ENCODE data around the gene FAM151B.
"Not testable (repeated sequence)": the region's sequence is repeated elsewhere in the genome, so short reads cannot be mapped to it uniquely, and the experiment has no call there.

The FAM151B gene

GRCh38 chr5:80487829-80488721 lies at the start of gene FAM151B:
TSS of gene FAM151B (plus strand) at chr5:80488100. CDS start at chr5:80488124, 24 bp downstream.
- DNase-seq (ENCODE audit: low read depth): peak; percentile 72

GRCh38 chr5:80438739-80439138 lies 49.2 kb upstream of the FAM151B start:
- no peak for DNase-seq (ENCODE audit: low read depth)

- no peak for DNase-seq (ENCODE audit: low read depth)
Observed at GRCh38 chr5:80439213-80439612, 48.7 kb upstream of the FAM151B start.

- no peak for DNase-seq (ENCODE audit: low read depth)
Observed at GRCh38 chr5:80442742-80443141, 45.2 kb upstream of the FAM151B start.

- DNase-seq (ENCODE audit: low read depth): no peak
Observed at GRCh38 chr5:80453366-80453765, 34.5 kb upstream of the FAM151B start.

- no peak for DNase-seq (ENCODE audit: low read depth)
Observed at GRCh38 chr5:80463269-80463668, 24.6 kb upstream of the FAM151B start.

- no peak for DNase-seq (ENCODE audit: low read depth)
Observed at GRCh38 chr5:80466669-80467485, 21.0 kb upstream of the FAM151B start.

- DNase-seq (ENCODE audit: low read depth): no peak
Observed at GRCh38 chr5:80468131-80468530, 19.8 kb upstream of the FAM151B start.

- DNase-seq (ENCODE audit: low read depth): not testable (repeated sequence)
Observed at GRCh38 chr5:80470631-80471030, 17.3 kb upstream of the FAM151B start.

GRCh38 chr5:80474929-80475328 lies 13.0 kb upstream of the FAM151B start:
- DNase-seq (ENCODE audit: low read depth): no peak

GRCh38 chr5:80479713-80480112 lies 8.2 kb upstream of the FAM151B start:
- no peak for DNase-seq (ENCODE audit: low read depth)

GRCh38 chr5:80480354-80480753 lies 7.5 kb upstream of the FAM151B start:
- DNase-seq (ENCODE audit: low read depth): no peak

GRCh38 chr5:80481019-80481893 lies 6.6 kb upstream of the FAM151B start:
- DNase-seq (ENCODE audit: low read depth): peak; percentile 30

GRCh38 chr5:80482578-80482977 lies 5.3 kb upstream of the FAM151B start:
- DNase-seq (ENCODE audit: low read depth): no peak

GRCh38 chr5:80483636-80484232 lies 4.2 kb upstream of the FAM151B start:
- no peak for DNase-seq (ENCODE audit: low read depth)

GRCh38 chr5:80487444-80487828 lies 464 bp upstream of the FAM151B start:
- no peak for DNase-seq (ENCODE audit: low read depth)

- DNase-seq (ENCODE audit: low read depth): no peak
Observed at GRCh38 chr5:80491296-80491695, 3.4 kb downstream of the FAM151B start.

GRCh38 chr5:80492741-80493140 lies 4.8 kb downstream of the FAM151B start:
- DNase-seq (ENCODE audit: low read depth): no peak

- DNase-seq (ENCODE audit: low read depth): not testable (repeated sequence)
Observed at GRCh38 chr5:80493443-80493842, 5.5 kb downstream of the FAM151B start.

GRCh38 chr5:80495891-80496290 lies 8.0 kb downstream of the FAM151B start:
- DNase-seq (ENCODE audit: low read depth): no peak

GRCh38 chr5:80502800-80503199 lies 14.9 kb downstream of the FAM151B start:
- no peak for DNase-seq (ENCODE audit: low read depth)

- no peak for DNase-seq (ENCODE audit: low read depth)
Observed at GRCh38 chr5:80503641-80504040, 15.7 kb downstream of the FAM151B start.
